ENCODE measurements around the gene SSR3. TPM values are rescaled to one million over a fixed set of nuclear protein-coding genes. Genes with fewer than 3 reads are reported as not detected.

Gene SSR3
- total and polyA plus RNA-seq, 2 of the 13 experiments (the other 11 are each of a cell fraction or from before 2014, with no cell fraction given): 229 to 325 TPM

GRCh38 chr3:156554842-156555687 lies at the start of gene SSR3 (continued):
- TF ChIP-seq SMARCC2 (IDR thresholded peaks at IDR 0.05) (no peak), ESRRA (CRISPR knock-in tag; IDR thresholded peaks at IDR 0.05; ENCODE audit: low read depth) (no peak), PATZ1 (CRISPR knock-in tag; IDR thresholded peaks at IDR 0.05) (no peak), ZNF484 (CRISPR knock-in tag; IDR thresholded peaks at IDR 0.05; ENCODE audit: borderline replicate concordance, low read depth) (no peak), ZNF749 (CRISPR knock-in tag; IDR thresholded peaks at IDR 0.05; ENCODE audit: borderline replicate concordance) (no peak; the same call in 1 of the 2 replicates), ZNF225 (CRISPR knock-in tag; IDR thresholded peaks at IDR 0.05) (peak; percentile 82; the same call in 1 of the 2 replicates), ZNF652 (CRISPR knock-in tag; IDR thresholded peaks at IDR 0.05; ENCODE audit: borderline replicate concordance, low read depth) (no peak), TAF1 (CRISPR knock-in tag; IDR thresholded peaks at IDR 0.05) (peak; percentile 95), ZBTB33 (CRISPR knock-in tag; IDR thresholded peaks at IDR 0.05) (no peak), ETS1 (CRISPR knock-in tag; IDR thresholded peaks at IDR 0.05) (no peak), ZNF841 (CRISPR knock-in tag; IDR thresholded peaks at IDR 0.05; ENCODE audit: borderline replicate concordance) (no peak), KLF9 (CRISPR knock-in tag; IDR thresholded peaks at IDR 0.05; ENCODE audit: low read depth) (no peak), ZGPAT (CRISPR knock-in tag; IDR thresholded peaks at IDR 0.05) (peak; percentile 59; the same call in 1 of the 2 replicates), ZNF256 (CRISPR knock-in tag; conservative IDR thresholded peaks at IDR 0.05) (no peak), NR1H2 (CRISPR knock-in tag; IDR thresholded peaks at IDR 0.05; ENCODE audit: borderline replicate concordance, low read depth) (no peak), U2AF1 (optimal IDR thresholded peaks at IDR 0.05; ENCODE audit: low read depth, low read length) (no peak), MXD3 (CRISPR knock-in tag; IDR thresholded peaks at IDR 0.05) (peak; percentile 38; the same call in 1 of the 2 replicates), CBX1 (IDR thresholded peaks at IDR 0.05; ENCODE audit: low read depth) (peak; percentile 90), CENPT (CRISPR knock-in tag; IDR thresholded peaks at IDR 0.05; ENCODE audit: low read depth) (no peak), SNRNP70 (IDR thresholded peaks at IDR 0.05; ENCODE audit: low read depth, low read length) (no peak), ZNF850 (CRISPR knock-in tag; conservative IDR thresholded peaks at IDR 0.05) (no peak), NCOA2 (CRISPR knock-in tag; IDR thresholded peaks at IDR 0.05) (no peak), HNRNPL (IDR thresholded peaks at IDR 0.05; ENCODE audit: low read depth, low read length) (no peak), ATRX (CRISPR knock-in tag; IDR thresholded peaks at IDR 0.05; ENCODE audit: borderline replicate concordance) (no peak)
